Stimulated activated CD4-positive, alpha-beta T cell treated with anti-CD3 and anti-CD28 coated beads, Interleukin-12 subunit alpha, Interleukin-12 subunit beta, amount 100 ng/mL, for 48 hours (primary cell): ENCODE results near the gene CDK19.
A peak's percentile ranks its signal among the peaks of the same experiment; 100 is the strongest.
"Not testable (repeated sequence)": the region's sequence is repeated elsewhere in the genome, so short reads cannot be mapped to it uniquely, and the experiment has no call there.

Source experiments
- DNase-seq, 3 donors: peaks; one replicate each; pipeline ENCODE4 v3.0.0-alpha.2; 2020; ENCODE audit warnings: low read depth in 2 of 3, low spot score in 1 of 3

Gene CDK19

GRCh38 chr6:110590821-110591351, 224.4 kb downstream of the CDK19 start:
- DNase-seq = peak; percentile 13 to 21 (median 21)

- DNase-seq = no peak
These were observed 225.3 kb downstream of the CDK19 start for GRCh38 chr6:110589865-110590513.

- no peak for DNase-seq
These were observed 227.9 kb downstream of the CDK19 start for GRCh38 chr6:110587328-110587727.

- DNase-seq = no peak
These were observed 233.6 kb downstream of the CDK19 start for GRCh38 chr6:110581679-110582078.

GRCh38 chr6:110577596-110578167, 237.6 kb downstream of the CDK19 start:
- DNase-seq = not testable (repeated sequence)

GRCh38 chr6:110575925-110576463, 239.3 kb downstream of the CDK19 start:
- DNase-seq = no peak

- no peak for DNase-seq
These were observed 240.5 kb downstream of the CDK19 start for GRCh38 chr6:110574817-110575216.

- no peak for DNase-seq
These were observed 241.7 kb downstream of the CDK19 start for GRCh38 chr6:110573537-110573936.

GRCh38 chr6:110573136-110573535, 242.1 kb downstream of the CDK19 start:
- no peak for DNase-seq

GRCh38 chr6:110567957-110568696, 247.1 kb downstream of the CDK19 start:
- no peak for DNase-seq

- no peak for DNase-seq
These were observed 248.7 kb downstream of the CDK19 start for GRCh38 chr6:110566346-110567125.

- no peak for DNase-seq
These were observed 250.4 kb downstream of the CDK19 start for GRCh38 chr6:110564703-110565421.

- no peak for DNase-seq
These were observed 251.6 kb downstream of the CDK19 start for GRCh38 chr6:110563711-110564110.

GRCh38 chr6:110562316-110562915, 252.9 kb downstream of the CDK19 start:
- no peak for DNase-seq

- DNase-seq = no peak
These were observed 253.6 kb downstream of the CDK19 start for GRCh38 chr6:110561696-110562095.

GRCh38 chr6:110561008-110561396, 254.3 kb downstream of the CDK19 start:
- no peak for DNase-seq

- DNase-seq = no peak
These were observed 254.8 kb downstream of the CDK19 start for GRCh38 chr6:110560239-110561007.
